GM10248 (cell line): ENCODE data around the gene SZT2.
A peak's percentile ranks its signal among the peaks of the same experiment; 100 is the strongest.

Source experiments
- CTCF ChIA-PET: fragments of 300-600 bp; sonication (Branson Sonifier 250); formaldehyde crosslinking; extraction: SDS; loops from one replicate; lab custom pipeline; 2021; ENCODE audit warnings: antibody characterized with exemption; lab: Yijun Ruan, JAX
- POLR2A ChIA-PET: fragments of 350-650 bp; sonication (Branson Sonifier 250); formaldehyde crosslinking; extraction: SDS; loops from one replicate; lab custom pipeline; 2020; ENCODE audit warnings: antibody characterized with exemption; lab: Yijun Ruan, JAX
- DNase-seq: peaks from one replicate; pipeline ENCODE4 v3.0.0; 2012; ENCODE audit errors: extremely low spot score
- TF ChIP-seq, protein P1 (sequence below): IDR thresholded peaks from 2 replicates; pipeline ENCODE4 v1.5.1; 2012; ENCODE audit warnings: mild to moderate bottlenecking, low read depth; ENCODE audit errors: extremely low read depth, missing control alignments, control extremely low read depth

The SZT2 gene

DNA sequence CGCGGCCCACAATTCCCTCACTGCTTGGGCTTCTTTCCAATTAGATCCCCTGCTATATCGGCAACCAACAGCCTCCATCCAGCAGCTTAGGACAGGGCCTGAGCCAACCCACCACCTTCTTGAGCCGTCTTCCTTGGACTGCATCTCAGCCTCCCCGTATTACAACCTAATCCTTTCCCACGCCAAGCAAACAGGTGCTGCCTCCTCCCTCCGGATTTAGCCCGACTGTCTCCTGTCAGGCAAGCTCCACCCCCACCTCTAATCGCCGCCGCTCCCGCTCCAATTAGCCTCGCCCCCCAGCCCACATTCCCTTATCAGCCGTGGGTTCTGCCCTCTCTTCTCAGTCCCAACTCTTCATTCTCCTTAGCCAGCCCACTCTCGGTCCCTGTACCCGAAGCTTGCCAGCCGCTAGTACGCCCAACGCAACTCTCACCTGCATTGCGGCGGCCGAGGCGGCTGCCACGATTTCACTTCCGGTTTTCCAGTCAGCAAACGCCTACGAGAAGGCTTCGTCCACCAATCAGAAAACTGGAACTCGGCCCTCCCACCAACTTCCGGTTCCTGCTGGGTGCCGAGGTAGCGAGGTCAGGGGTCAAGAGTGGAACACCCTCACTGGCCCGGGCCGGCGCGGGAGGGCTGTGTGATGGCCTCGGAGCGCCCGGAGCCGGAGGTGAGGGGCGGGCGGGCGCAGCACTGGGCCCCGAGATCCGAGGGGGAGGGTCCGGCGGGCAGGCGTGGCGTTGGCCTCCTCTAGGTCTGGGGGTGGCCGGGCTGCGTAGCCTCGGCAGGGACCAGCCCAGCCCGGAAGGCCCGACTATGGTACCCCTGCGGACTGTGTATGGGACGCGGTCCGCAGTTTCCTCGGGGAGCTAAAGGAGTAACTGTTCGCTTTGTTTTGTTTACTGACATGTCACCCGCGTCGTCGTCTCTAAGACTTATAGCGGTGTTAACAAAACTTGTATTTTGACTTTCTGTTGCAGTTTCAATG is at the start of gene SZT2, which contains the start of gene MED8:
SZT2 (plus strand) TSS at position 574 of the 988 bp plus-strand sequence; CDS start at position 644, 70 bp downstream.
MED8 (minus strand) TSS at position 475 of the 988 bp plus-strand sequence; CDS start at position 439, 36 bp downstream.
- ChIA-PET CTCF (interaction anchor here (0.8 to 1.7 kb wide), 10 partner anchors 12 to 545 kb away, joined by 3 to 7 read pairs (median 3); no protein-coding TSS in a partner anchor), POLR2A (interaction anchor here (1.1 kb wide), 1 partner anchor 13 kb away, joined by 3 read pairs; no protein-coding TSS in a partner anchor)
- DNase-seq, result peak; percentile 97
- TF ChIP-seq, protein P1, sequence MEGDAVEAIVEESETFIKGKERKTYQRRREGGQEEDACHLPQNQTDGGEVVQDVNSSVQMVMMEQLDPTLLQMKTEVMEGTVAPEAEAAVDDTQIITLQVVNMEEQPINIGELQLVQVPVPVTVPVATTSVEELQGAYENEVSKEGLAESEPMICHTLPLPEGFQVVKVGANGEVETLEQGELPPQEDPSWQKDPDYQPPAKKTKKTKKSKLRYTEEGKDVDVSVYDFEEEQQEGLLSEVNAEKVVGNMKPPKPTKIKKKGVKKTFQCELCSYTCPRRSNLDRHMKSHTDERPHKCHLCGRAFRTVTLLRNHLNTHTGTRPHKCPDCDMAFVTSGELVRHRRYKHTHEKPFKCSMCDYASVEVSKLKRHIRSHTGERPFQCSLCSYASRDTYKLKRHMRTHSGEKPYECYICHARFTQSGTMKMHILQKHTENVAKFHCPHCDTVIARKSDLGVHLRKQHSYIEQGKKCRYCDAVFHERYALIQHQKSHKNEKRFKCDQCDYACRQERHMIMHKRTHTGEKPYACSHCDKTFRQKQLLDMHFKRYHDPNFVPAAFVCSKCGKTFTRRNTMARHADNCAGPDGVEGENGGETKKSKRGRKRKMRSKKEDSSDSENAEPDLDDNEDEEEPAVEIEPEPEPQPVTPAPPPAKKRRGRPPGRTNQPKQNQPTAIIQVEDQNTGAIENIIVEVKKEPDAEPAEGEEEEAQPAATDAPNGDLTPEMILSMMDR, result no peak

DNA sequence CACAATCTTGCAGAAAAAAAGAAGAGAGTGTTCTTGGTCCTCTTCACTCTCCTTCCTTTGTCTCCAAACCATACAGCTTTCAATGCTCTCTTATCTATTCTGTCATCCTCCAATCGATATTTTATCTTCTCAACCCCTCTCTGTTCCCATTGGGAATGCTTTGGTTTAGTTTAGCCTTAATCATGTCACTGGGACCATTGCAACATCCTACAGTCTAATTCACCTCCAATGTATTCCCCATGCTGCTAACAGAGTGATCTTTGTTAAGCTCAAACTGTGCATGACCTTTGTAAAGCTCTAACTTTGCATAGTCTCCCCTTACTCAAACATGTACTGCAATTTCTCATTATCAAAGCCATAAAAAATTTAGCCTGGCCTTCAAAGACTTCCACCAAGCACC is 49.1 kb upstream of the SZT2 start:
- CTCF ChIA-PET, result interaction anchor here (1.3 kb wide), 1 partner anchor 123 kb away, joined by 3 read pairs; no protein-coding TSS in a partner anchor

DNA sequence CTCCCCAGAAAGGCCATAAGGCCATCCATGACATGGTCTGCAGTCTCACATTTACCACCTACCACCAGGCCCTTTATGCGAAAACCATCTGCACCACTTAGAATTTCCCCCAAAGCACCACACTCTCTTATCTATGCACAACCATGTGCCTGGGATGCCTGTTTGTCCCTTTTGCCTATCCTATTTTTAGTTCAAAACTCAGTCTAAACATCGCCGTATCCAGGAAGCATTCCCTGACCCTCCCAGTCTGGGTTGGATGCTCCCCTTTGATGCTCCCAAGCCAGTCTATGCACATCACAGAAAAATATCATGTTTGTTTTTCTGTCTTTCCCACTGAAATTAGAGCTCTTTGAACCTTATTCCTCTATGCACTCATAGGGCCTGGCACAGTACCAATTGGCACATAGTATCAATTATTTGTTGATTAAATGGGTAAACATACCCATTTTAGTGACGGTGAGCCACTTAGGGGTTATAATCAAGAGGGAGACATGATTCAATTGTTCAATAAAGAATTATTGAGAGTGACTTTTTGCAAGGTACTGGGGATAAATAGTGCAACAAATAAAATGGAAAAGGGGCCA is 45.3 kb upstream of the SZT2 start:
- no peak for DNase-seq
- ChIA-PET CTCF (interaction anchor here (1.0 kb wide), 1 partner anchor 114 kb away, joined by 3 read pairs; no protein-coding TSS in a partner anchor), POLR2A (no interaction called here)
- TF ChIP-seq, protein P1, result no peak

More for the DNA sequence above, 49.1 kb upstream of the SZT2 start:
- POLR2A ChIA-PET, result no interaction called here
- no peak for DNase-seq
- TF ChIP-seq, protein P1, result no peak

DNA sequence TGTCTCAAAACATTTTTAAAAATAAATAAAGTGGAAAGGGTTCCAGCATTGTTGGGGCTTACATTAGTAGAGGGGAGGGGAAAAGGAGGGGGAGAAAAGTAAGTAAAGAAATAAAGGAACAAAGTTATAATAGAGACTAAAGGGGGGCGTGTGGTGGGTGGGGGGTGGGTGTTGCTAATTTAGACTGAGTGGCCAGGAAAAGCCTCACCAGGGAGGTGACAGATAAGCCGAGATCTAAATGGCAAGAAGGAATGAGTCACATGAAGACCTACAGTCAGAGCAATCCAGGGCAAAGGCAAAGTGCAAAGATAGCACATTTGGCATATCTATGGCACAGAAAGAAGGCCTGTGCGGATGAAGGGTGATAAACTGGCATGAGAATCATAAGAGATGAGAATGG is 44.6 kb upstream of the SZT2 start:
- TF ChIP-seq, protein P1, result no peak
- DNase-seq, result no peak
- ChIA-PET POLR2A (no interaction called here), CTCF (no interaction called here)

DNA sequence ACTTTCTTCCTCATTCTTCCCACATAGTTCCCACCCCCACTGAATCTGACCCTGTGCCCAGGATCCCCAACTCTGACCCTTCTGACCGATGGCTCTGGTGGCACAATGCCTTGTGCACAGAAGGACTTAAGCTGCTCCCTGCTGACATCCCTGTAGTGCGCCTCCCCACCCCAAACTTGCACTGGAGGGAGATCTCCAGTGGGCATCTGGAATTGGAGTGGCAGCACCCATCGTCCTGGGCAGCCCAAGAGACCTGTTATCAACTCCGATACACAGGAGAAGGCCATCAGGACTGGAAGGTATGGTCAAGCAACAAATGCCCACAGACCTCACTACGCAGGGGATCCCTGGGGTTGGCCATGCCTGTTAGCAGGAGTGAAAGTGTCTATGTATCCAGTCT is 43.1 kb upstream of the SZT2 start:
- POLR2A ChIA-PET, result no interaction called here
- TF ChIP-seq, protein P1, result no peak
- no peak for DNase-seq
- CTCF ChIA-PET, result no interaction called here

DNA sequence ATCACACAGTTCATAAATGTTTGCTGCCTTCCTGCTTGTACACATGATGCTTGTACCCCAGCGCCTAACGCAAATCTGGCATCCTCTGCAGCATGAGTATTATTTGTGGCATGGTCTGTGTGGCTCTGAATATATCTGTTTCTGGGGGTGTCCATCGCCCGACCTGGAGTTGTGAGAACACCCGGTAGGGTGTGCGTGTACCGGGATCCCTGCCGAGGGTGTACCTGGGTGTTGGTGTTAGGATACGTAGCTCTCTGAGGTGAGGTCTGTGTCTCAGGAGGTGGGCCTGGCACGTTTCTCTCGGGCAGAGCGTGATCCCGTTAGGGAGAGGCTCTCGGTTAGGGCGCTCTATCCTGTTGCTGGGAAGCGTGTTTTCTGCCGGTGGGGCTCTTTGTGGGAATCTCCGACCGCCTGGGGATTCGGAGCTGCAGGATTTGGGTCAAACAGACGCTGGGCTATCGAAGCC is 41.3 kb upstream of the SZT2 start:
- TF ChIP-seq, protein P1, result no peak
- CTCF ChIA-PET, result no interaction called here
- no peak for DNase-seq
- POLR2A ChIA-PET, result no interaction called here
